Testis (tissue), 3 donors: ENCODE measurements around the gene ALG8. TPM values are rescaled to one million over a fixed set of nuclear protein-coding genes. Genes with fewer than 3 reads are reported as not detected.
A peak's percentile ranks its signal among the peaks of the same experiment; 100 is the strongest.

Experiments used
- DNase-seq: peaks from one replicate; pipeline ENCODE4 v3.0.0-alpha.2; 2019
- H3K27ac ChIP-seq, 2 donors: fragments of 200-600 bp; sonication (generic); one replicate each; pipeline ENCODE4 v1.5.1; 2019
- H3K27me3 ChIP-seq: fragments of 200-600 bp; sonication (generic); one replicate; pipeline ENCODE4 v1.5.1; 2019
- H3K36me3 ChIP-seq: fragments of 200-600 bp; sonication (generic); one replicate; pipeline ENCODE4 v1.5.1; 2017; ENCODE audit warnings: low read depth; ENCODE audit errors: missing control alignments
- H3K4me1 ChIP-seq: fragments of 200-600 bp; sonication (generic); one replicate; pipeline ENCODE4 v1.5.1; 2019
- H3K4me3 ChIP-seq, 2 donors: fragments of 200-600 bp; sonication (generic); one replicate each; pipeline ENCODE4 v1.5.1; 2017 to 2019
- H3K9me3 ChIP-seq: fragments of 200-600 bp; sonication (generic); one replicate; pipeline ENCODE4 v1.5.1; 2017
- CTCF ChIP-seq, 3 experiments: fragments of 450-650 bp in 2 of 3; fragments of 200-600 bp in 1 of 3; sonication (generic) in 1 of 3; IDR thresholded peaks; one replicate each; pipeline ENCODE4 v1.5.1; 2016 to 2019; ENCODE audit warnings: antibody characterized with exemption in 3 of 3, mild to moderate bottlenecking in 2 of 3, moderate library complexity in 1 of 3
- POLR2A ChIP-seq: fragments of 450-650 bp; IDR thresholded peaks from one replicate; pipeline ENCODE4 v1.6.1; 2017; ENCODE audit warnings: antibody characterized with exemption, mild to moderate bottlenecking, moderate library complexity
- WGBS, 2 donors: methylation state at CpG; one replicate each; pipeline ENCODE4 v1.1.5; 2018; 5-methylcytosine and 5-hydroxymethylcytosine counted together
- intact Hi-C: fragments of 100-400 bp; cut with DNase I; formaldehyde crosslinking; loops from one replicate; pipeline ENCODE4 v1.15.1; 2023; ENCODE audit warnings: low total_unique reads
- polyA plus RNA-seq: library from polyadenylated mRNA; stranded (reverse); fragments of 350-450 nt; fragmentation: Illumina TruSeq; extraction: RNeasy Lipid Tissue Mini Kit (QIAGEN cat#74804); gene quantifications from one replicate; pipeline ENCODE4 v1.2.3, GENCODE V29; 2014; ENCODE audit warnings: low read depth, low replicate concordance; ENCODE audit not compliant: insufficient read depth
- total RNA-seq, 2 donors: library from RNA; depleted of rRNA; stranded (reverse); fragments of >200 nt; gene quantifications; one replicate each; pipeline ENCODE4 v1.2.3, GENCODE V29; 2016

ALG8 gene
- total and polyA plus RNA-seq, 3 donors from 2014 or later: 61.2 to 115 (median 61.5) TPM

GRCh38 chr11:78158987-78159652 lies 19.7 kb upstream of the ALG8 start:
- H3K27ac ChIP-seq: peak overlapping the region in 1 of 2 donors; percentile 60
- no peaks in the 10 kb centered on the region for H3K36me3 ChIP-seq
- DNase-seq: peak; percentile 49
- no peaks in the 10 kb centered on the region for H3K9me3 ChIP-seq
- WGBS, 2 donors: 53 to 60% methylated on average over 6 of the region's 6 CpGs
- intact Hi-C loops: no loop called here
- H3K4me1 ChIP-seq: peaks cover 12% of the 10 kb centered on the region
- TF ChIP-seq POLR2A: no peak
- TF ChIP-seq CTCF (IDR thresholded peaks at IDR 0.05): no peak
- H3K27me3 ChIP-seq: no peaks in the 10 kb centered on the region
- no peak overlapping the region for H3K4me3 ChIP-seq

- intact Hi-C loops: no loop called here
These were observed 16.9 kb upstream of the ALG8 start for GRCh38 chr11:78156127-78156844.

GRCh38 chr11:78151804-78152203 lies 12.4 kb upstream of the ALG8 start:
- Histone ChIP-seq H3K36me3 (no peaks in the 10 kb centered on the region), H3K27me3 (no peaks in the 10 kb centered on the region), H3K4me3 (no peak overlapping the region), H3K9me3 (no peaks in the 10 kb centered on the region), H3K27ac (no peak overlapping the region), H3K4me1 (no peaks in the 10 kb centered on the region)
- TF ChIP-seq POLR2A: no peak
- no peak for TF ChIP-seq CTCF (IDR thresholded peaks at IDR 0.05)
- intact Hi-C loops: no loop called here
- no peak for DNase-seq

More at GRCh38 chr11:78156127-78156844, 16.9 kb upstream of the ALG8 start:
- Histone ChIP-seq H3K27me3 (no peaks in the 10 kb centered on the region), H3K36me3 (no peaks in the 10 kb centered on the region), H3K27ac (no peak overlapping the region), H3K4me1 (no peaks in the 10 kb centered on the region), H3K9me3 (no peaks in the 10 kb centered on the region), H3K4me3 (no peak overlapping the region)
- TF ChIP-seq POLR2A (no peak), CTCF (IDR thresholded peaks at IDR 0.05) (no peak)
- WGBS, 2 donors: 67 to 71% methylated on average over 5 to 6 of the region's 6 CpGs
- DNase-seq: no peak

- Histone ChIP-seq H3K27me3 (no peaks in the 10 kb centered on the region), H3K27ac (no peak overlapping the region), H3K4me1 (no peaks in the 10 kb centered on the region), H3K4me3 (no peak overlapping the region), H3K9me3 (no peaks in the 10 kb centered on the region), H3K36me3 (no peaks in the 10 kb centered on the region)
- TF ChIP-seq POLR2A (no peak), CTCF (IDR thresholded peaks at IDR 0.05) (no peak)
- DNase-seq: no peak
- intact Hi-C loops: no loop called here
These were observed 11.3 kb upstream of the ALG8 start for GRCh38 chr11:78150754-78151153.
